ENCODE measurements around the gene FAM50B.

DNA sequence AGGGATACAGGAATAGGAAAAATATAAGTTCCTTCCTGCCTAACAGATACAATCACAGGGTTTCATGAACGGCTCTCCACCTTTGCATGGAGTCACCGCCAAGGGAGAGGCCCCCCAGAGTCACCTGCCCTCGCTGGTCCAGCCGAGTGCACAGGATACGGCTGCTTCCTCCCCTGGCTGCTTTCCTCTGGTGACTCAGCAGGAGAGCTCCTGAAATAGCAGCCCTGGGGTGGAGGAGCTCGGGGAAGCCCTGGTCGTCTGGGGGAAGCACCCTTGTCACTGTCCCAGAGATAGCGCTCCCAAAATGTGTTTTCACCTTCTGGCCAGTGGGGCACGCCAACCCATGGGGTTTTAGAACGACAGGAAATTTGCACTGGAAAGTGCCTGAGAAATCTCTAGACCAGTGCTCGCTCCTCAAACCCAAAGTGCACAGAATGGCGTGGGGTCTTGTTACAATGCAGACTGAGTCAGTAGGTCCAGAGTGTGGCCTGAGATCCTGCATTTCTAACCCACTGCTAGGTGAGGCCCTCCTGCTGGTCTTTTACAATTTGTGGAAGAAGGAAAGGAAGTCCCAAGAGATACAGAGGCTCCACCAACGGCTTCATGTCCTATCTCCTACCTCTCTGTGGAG is 35.9 kb upstream of the FAM50B start:
- TF ChIP-seq CTCF (tag by site-specific recombination; IDR thresholded peaks at IDR 0.05), result no peak
- TF ChIP-seq YY1 (tag by site-specific recombination; IDR thresholded peaks at IDR 0.05), result no peak
- no peak for TF ChIP-seq KLF17 (tag by site-specific recombination; IDR thresholded peaks at IDR 0.05)
- TF ChIP-seq ZNF777 (tag by site-specific recombination; IDR thresholded peaks at IDR 0.05; ENCODE audit: borderline replicate concordance), result no peak
- TF ChIP-seq, protein P1, sequence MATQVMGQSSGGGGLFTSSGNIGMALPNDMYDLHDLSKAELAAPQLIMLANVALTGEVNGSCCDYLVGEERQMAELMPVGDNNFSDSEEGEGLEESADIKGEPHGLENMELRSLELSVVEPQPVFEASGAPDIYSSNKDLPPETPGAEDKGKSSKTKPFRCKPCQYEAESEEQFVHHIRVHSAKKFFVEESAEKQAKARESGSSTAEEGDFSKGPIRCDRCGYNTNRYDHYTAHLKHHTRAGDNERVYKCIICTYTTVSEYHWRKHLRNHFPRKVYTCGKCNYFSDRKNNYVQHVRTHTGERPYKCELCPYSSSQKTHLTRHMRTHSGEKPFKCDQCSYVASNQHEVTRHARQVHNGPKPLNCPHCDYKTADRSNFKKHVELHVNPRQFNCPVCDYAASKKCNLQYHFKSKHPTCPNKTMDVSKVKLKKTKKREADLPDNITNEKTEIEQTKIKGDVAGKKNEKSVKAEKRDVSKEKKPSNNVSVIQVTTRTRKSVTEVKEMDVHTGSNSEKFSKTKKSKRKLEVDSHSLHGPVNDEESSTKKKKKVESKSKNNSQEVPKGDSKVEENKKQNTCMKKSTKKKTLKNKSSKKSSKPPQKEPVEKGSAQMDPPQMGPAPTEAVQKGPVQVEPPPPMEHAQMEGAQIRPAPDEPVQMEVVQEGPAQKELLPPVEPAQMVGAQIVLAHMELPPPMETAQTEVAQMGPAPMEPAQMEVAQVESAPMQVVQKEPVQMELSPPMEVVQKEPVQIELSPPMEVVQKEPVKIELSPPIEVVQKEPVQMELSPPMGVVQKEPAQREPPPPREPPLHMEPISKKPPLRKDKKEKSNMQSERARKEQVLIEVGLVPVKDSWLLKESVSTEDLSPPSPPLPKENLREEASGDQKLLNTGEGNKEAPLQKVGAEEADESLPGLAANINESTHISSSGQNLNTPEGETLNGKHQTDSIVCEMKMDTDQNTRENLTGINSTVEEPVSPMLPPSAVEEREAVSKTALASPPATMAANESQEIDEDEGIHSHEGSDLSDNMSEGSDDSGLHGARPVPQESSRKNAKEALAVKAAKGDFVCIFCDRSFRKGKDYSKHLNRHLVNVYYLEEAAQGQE (tag by site-specific recombination; IDR thresholded peaks at IDR 0.05), result no peak
- TF ChIP-seq, protein P2, sequence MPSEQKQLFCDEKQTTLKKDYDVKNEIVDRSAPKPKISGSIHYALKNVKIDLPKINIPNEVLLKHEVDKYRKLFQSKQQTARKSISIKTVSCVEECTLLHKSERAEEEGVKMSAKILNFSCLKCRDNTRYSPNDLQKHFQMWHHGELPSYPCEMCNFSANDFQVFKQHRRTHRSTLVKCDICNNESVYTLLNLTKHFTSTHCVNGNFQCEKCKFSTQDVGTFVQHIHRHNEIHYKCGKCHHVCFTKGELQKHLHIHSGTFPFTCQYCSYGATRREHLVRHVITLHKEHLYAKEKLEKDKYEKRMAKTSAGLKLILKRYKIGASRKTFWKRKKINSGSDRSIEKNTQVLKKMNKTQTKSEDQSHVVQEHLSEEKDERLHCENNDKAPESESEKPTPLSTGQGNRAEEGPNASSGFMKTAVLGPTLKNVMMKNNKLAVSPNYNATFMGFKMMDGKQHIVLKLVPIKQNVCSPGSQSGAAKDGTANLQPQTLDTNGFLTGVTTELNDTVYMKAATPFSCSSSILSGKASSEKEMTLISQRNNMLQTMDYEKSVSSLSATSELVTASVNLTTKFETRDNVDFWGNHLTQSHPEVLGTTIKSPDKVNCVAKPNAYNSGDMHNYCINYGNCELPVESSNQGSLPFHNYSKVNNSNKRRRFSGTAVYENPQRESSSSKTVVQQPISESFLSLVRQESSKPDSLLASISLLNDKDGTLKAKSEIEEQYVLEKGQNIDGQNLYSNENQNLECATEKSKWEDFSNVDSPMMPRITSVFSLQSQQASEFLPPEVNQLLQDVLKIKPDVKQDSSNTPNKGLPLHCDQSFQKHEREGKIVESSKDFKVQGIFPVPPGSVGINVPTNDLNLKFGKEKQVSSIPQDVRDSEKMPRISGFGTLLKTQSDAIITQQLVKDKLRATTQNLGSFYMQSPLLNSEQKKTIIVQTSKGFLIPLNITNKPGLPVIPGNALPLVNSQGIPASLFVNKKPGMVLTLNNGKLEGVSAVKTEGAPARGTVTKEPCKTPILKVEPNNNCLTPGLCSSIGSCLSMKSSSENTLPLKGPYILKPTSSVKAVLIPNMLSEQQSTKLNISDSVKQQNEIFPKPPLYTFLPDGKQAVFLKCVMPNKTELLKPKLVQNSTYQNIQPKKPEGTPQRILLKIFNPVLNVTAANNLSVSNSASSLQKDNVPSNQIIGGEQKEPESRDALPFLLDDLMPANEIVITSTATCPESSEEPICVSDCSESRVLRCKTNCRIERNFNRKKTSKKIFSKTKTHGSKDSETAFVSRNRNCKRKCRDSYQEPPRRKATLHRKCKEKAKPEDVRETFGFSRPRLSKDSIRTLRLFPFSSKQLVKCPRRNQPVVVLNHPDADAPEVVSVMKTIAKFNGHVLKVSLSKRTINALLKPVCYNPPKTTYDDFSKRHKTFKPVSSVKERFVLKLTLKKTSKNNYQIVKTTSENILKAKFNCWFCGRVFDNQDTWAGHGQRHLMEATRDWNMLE (tag by site-specific recombination; conservative IDR thresholded peaks at IDR 0.05; ENCODE audit: low read depth), result no peak
- TF ChIP-seq PBX3 (CRISPR knock-in tag; IDR thresholded peaks at IDR 0.05), result no peak
- no peak for TF ChIP-seq ZNF433 (tag by site-specific recombination; IDR thresholded peaks at IDR 0.05; ENCODE audit: low read depth)
- TF ChIP-seq GFI1B (tag by site-specific recombination; IDR thresholded peaks at IDR 0.05), result no peak
- TF ChIP-seq OSR2 (tag by site-specific recombination; IDR thresholded peaks at IDR 0.05), result no peak
- no peak for TF ChIP-seq GLI2 (tag by site-specific recombination; IDR thresholded peaks at IDR 0.05; ENCODE audit: borderline replicate concordance, low read depth)
- TF ChIP-seq, protein P3, sequence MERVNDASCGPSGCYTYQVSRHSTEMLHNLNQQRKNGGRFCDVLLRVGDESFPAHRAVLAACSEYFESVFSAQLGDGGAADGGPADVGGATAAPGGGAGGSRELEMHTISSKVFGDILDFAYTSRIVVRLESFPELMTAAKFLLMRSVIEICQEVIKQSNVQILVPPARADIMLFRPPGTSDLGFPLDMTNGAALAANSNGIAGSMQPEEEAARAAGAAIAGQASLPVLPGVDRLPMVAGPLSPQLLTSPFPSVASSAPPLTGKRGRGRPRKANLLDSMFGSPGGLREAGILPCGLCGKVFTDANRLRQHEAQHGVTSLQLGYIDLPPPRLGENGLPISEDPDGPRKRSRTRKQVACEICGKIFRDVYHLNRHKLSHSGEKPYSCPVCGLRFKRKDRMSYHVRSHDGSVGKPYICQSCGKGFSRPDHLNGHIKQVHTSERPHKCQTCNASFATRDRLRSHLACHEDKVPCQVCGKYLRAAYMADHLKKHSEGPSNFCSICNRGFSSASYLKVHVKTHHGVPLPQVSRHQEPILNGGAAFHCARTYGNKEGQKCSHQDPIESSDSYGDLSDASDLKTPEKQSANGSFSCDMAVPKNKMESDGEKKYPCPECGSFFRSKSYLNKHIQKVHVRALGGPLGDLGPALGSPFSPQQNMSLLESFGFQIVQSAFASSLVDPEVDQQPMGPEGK (tag by site-specific recombination; IDR thresholded peaks at IDR 0.05), result no peak
- no peak for TF ChIP-seq ZNF785 (tag by site-specific recombination; IDR thresholded peaks at IDR 0.05)
- no peak for TF ChIP-seq KLF10 (tag by site-specific recombination; IDR thresholded peaks at IDR 0.05)
